H9 (cell line): ENCODE measurements around the gene KRT8. TPM values are rescaled to one million over a fixed set of nuclear protein-coding genes. Genes with fewer than 3 reads are reported as not detected.
A peak's percentile ranks its signal among the peaks of the same experiment; 100 is the strongest.

Source experiments
- DNase-seq: peaks from one replicate; pipeline ENCODE4 v3.0.0-alpha.2; 2017
- H2AFZ ChIP-seq: one replicate; pipeline ENCODE4 v1.6.1; 2013; ENCODE audit warnings: mild to moderate bottlenecking, low read length, control low read depth, moderate library complexity
- H2AK5ac ChIP-seq: 2 replicates; pipeline ENCODE4 v1.6.1; 2013; ENCODE audit warnings: low read length, control low read depth, mixed read lengths; ENCODE audit not compliant: insufficient read length
- H2BK120ac ChIP-seq: one replicate; pipeline ENCODE4 v1.6.1; 2013; ENCODE audit warnings: low read depth, mild to moderate bottlenecking, low read length, control low read depth, inconsistent platforms; ENCODE audit not compliant: poor library complexity, severe bottlenecking
- H2BK12ac ChIP-seq: 2 replicates; pipeline ENCODE4 v1.6.1; 2013; ENCODE audit warnings: low read length, control low read depth, mixed read lengths, low read depth; ENCODE audit not compliant: insufficient read length
- H2BK15ac ChIP-seq: 2 replicates; pipeline ENCODE4 v1.6.1; 2013; ENCODE audit warnings: low read depth, low read length, control low read depth
- H2BK20ac ChIP-seq: one replicate; pipeline ENCODE4 v1.6.1; 2013; ENCODE audit warnings: low read depth, mild to moderate bottlenecking, low read length, control low read depth, inconsistent platforms; ENCODE audit not compliant: poor library complexity, severe bottlenecking
- H2BK5ac ChIP-seq: 2 replicates; pipeline ENCODE4 v1.6.1; 2013; ENCODE audit warnings: low read length, control low read depth, mixed read lengths; ENCODE audit not compliant: insufficient read length
- H3K14ac ChIP-seq: 2 replicates; pipeline ENCODE4 v1.6.1; 2013; ENCODE audit warnings: low read length, control low read depth; ENCODE audit not compliant: insufficient read depth
- H3K18ac ChIP-seq: 2 replicates; pipeline ENCODE4 v1.6.1; 2013; ENCODE audit warnings: low read depth, mild to moderate bottlenecking, mixed read lengths, low read length, control low read depth; ENCODE audit not compliant: insufficient read length
- H3K23ac ChIP-seq: 2 replicates; pipeline ENCODE4 v1.6.1; 2013; ENCODE audit warnings: low read length, control low read depth, mixed read lengths, low read depth; ENCODE audit not compliant: insufficient read length
- H3K23me2 ChIP-seq: 2 replicates; pipeline ENCODE4 v1.6.1; 2013; ENCODE audit warnings: low read depth, mild to moderate bottlenecking, mixed read lengths, low read length, control low read depth; ENCODE audit not compliant: insufficient read length, poor library complexity, severe bottlenecking
- H3K27ac ChIP-seq: 2 replicates; pipeline ENCODE4 v1.5.1; 2013; ENCODE audit warnings: low read length, control low read depth, mixed read lengths, low read depth; ENCODE audit not compliant: insufficient read length
- H3K27me3 ChIP-seq: 2 replicates; pipeline ENCODE4 v1.6.1; 2013; ENCODE audit warnings: low read length, control low read depth, inconsistent platforms; ENCODE audit not compliant: insufficient read depth
- H3K4ac ChIP-seq: 2 replicates; pipeline ENCODE4 v1.6.1; 2013; ENCODE audit warnings: low read depth, mild to moderate bottlenecking, control low read depth, inconsistent platforms, low read length, moderate library complexity
- H3K4me1 ChIP-seq: 2 replicates; pipeline ENCODE4 v1.6.1; 2013; ENCODE audit warnings: low read length, control low read depth, inconsistent platforms; ENCODE audit not compliant: insufficient read depth
- H3K4me2 ChIP-seq: 2 replicates; pipeline ENCODE4 v1.6.1; 2013; ENCODE audit warnings: low read length, control low read depth, mixed read lengths; ENCODE audit not compliant: insufficient read length, insufficient read depth
- H3K56ac ChIP-seq: 2 replicates; pipeline ENCODE4 v1.6.1; 2013; ENCODE audit warnings: low read depth, mild to moderate bottlenecking, mixed read lengths, low read length, control low read depth; ENCODE audit not compliant: insufficient read length
- H3K79me1 ChIP-seq: 2 replicates; pipeline ENCODE4 v1.6.1; 2013; ENCODE audit warnings: low read depth, mild to moderate bottlenecking, moderate library complexity, low read length, control low read depth, inconsistent platforms; ENCODE audit not compliant: insufficient read depth, poor library complexity, severe bottlenecking
- H3K79me2 ChIP-seq: 2 replicates; pipeline ENCODE4 v1.6.1; 2013; ENCODE audit warnings: low read length, control low read depth, inconsistent platforms; ENCODE audit not compliant: insufficient read depth
- H3K9ac ChIP-seq: 2 replicates; pipeline ENCODE4 v1.6.1; 2013; ENCODE audit warnings: low read length, control low read depth, mixed read lengths; ENCODE audit not compliant: insufficient read length; ENCODE audit errors: extremely low read depth
- H3K9me3 ChIP-seq: one replicate; pipeline ENCODE4 v1.6.1; 2013; ENCODE audit warnings: low read depth, low read length, inconsistent platforms; ENCODE audit not compliant: control insufficient read depth
- H3T11ph ChIP-seq: one replicate; pipeline ENCODE4 v1.6.1; 2013; ENCODE audit warnings: mild to moderate bottlenecking, low read length, control low read depth, inconsistent platforms
- H4K20me1 ChIP-seq: one replicate; pipeline ENCODE4 v1.6.1; 2013; ENCODE audit not compliant: control insufficient read depth, insufficient read length, insufficient read depth
- H4K5ac ChIP-seq: 2 replicates; pipeline ENCODE4 v1.6.1; 2013; ENCODE audit warnings: low read depth, mild to moderate bottlenecking, mixed read lengths, low read length, control low read depth; ENCODE audit not compliant: insufficient read length
- H4K8ac ChIP-seq: replicated peaks from 2 replicates; pipeline ENCODE4 v1.6.1; 2013; ENCODE audit warnings: low read length, control low read depth, mixed read lengths, low read depth; ENCODE audit not compliant: insufficient read length
- H4K91ac ChIP-seq: 2 replicates; pipeline ENCODE4 v1.6.1; 2013; ENCODE audit warnings: low read depth, mild to moderate bottlenecking, moderate library complexity, mixed read lengths, low read length, control low read depth; ENCODE audit not compliant: insufficient read length
- H3K27ac Mint-ChIP-seq, 3 experiments: 2 replicates in 2 of 3; 3 replicates in 1 of 3; pipeline ENCODE4 v1.8.0; 2020 to 2021; ENCODE audit warnings: mixed read lengths in 3 of 3, mild to moderate bottlenecking in 1 of 3, moderate library complexity in 1 of 3
- H3K27me3 Mint-ChIP-seq: 2 replicates; pipeline ENCODE4 v1.8.0; 2021; ENCODE audit warnings: low read depth, mild to moderate bottlenecking, moderate library complexity, mixed read lengths
- H3K36me3 Mint-ChIP-seq, 3 experiments: 2 replicates in 2 of 3; 3 replicates in 1 of 3; pipeline ENCODE4 v1.8.0; 2020 to 2021; ENCODE audit warnings: low read depth in 3 of 3, mixed read lengths in 3 of 3; ENCODE audit not compliant: insufficient read depth in 1 of 3
- H3K4me1 Mint-ChIP-seq, 2 experiments: 2 replicates each; pipeline ENCODE4 v1.8.0; 2020; ENCODE audit warnings: mixed read lengths in 2 of 2
- H3K4me3 Mint-ChIP-seq, 2 experiments: 2 replicates in 1 of 2; 3 replicates in 1 of 2; pipeline ENCODE4 v1.8.0; 2020 to 2021; ENCODE audit warnings: mild to moderate bottlenecking in 2 of 2, mixed read lengths in 2 of 2, moderate library complexity in 1 of 2
- H3K9me3 Mint-ChIP-seq, 2 experiments: 2 replicates in 1 of 2; 3 replicates in 1 of 2; pipeline ENCODE4 v1.8.0; 2020; ENCODE audit warnings: mild to moderate bottlenecking in 2 of 2, mixed read lengths in 2 of 2, moderate library complexity in 1 of 2
- whole genome bisulfite sequencing: extraction: QIAGEN DNeasy Blood & Tissue Kit; methylation state at CpG from one replicate; pipeline ENCODE4 v1.1.7; 2013; ENCODE audit warnings: missing lambda C conversion rate, low lambda C conversion rate, mixed read lengths; ENCODE audit not compliant: insufficient read length; ENCODE audit errors: extremely low coverage; 5-methylcytosine and 5-hydroxymethylcytosine counted together
- total RNA-seq: library from RNA; stranded (reverse); gene quantifications from 2 replicates; pipeline ENCODE4 v1.2.1, GENCODE V29; 2021
- TF ChIP-seq, protein P1 (sequence below): fragments of 200-600 bp; sonication (generic); conservative IDR thresholded peaks from 3 replicates; pipeline ENCODE4 v1.8.0; 2021; ENCODE audit warnings: antibody characterized with exemption, mild to moderate bottlenecking

Gene KRT8
- total RNA-seq, 1 experiment from 2014 or later, result 244 TPM

DNA sequence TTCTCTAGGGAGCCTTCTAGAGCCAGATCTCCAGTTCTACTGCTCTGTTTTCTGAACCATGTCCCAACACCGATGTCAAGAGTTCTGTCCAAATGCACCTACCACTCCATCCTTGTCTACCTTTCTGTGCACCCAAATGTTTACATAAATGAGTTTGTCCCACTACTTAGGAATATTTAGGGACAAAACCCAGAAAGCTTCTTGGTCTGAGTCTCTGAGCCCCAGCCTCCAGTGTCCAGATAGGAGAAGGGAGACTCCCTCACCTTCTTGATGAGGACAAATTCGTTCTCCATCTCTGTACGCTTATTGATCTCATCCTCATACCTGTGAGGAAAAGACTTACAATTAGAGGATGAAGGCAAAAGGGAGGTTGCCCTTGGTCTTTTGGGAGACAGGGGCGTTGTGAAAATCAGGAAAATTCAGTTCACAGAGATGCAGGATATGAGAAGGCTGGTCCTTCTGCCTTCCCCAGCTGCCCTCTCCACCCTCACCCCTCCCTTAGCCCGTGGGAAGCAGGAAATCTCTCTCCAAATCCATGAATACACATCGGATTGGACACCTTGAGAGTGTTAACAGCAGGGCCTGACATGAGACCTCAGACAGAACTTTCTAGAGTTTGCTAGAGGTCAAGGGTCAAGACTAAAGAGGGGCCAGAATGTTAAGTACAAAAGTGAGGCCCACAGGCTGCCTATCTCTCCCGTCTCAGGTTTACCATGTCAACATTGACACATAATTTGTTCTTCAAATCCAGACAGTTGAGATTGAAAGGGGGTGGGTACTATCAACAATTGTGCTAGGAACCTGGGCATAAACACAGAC, 3.8 kb downstream of the KRT8 start:
- Histone ChIP-seq H2BK12ac (no peak overlapping the region), H3K23me2 (peaks cover 3% of the 10 kb centered on the region), H4K91ac (no peak overlapping the region), H3K4me2 (no peak overlapping the region), H3K4ac (no peak overlapping the region), H3K18ac (no peak overlapping the region), H2BK15ac (no peak overlapping the region), H4K5ac (no peak overlapping the region), H3K79me2 (no peaks in the 10 kb centered on the region; the same call in 1 of the 2 replicates), H2BK5ac (no peak overlapping the region), H4K8ac (no peak overlapping the region), H3K4me1 (no peaks in the 10 kb centered on the region), H3K14ac (no peak overlapping the region), H2BK20ac (no peak overlapping the region), H3K23ac (no peak overlapping the region), H4K20me1 (no peaks in the 10 kb centered on the region), H3T11ph (no peak overlapping the region), H3K27ac (no peak overlapping the region), H2AK5ac (no peak overlapping the region), H2AFZ (no peak overlapping the region), H3K9me3 (no peaks in the 10 kb centered on the region), H3K79me1 (no peaks in the 10 kb centered on the region), H3K27me3 (no peaks in the 10 kb centered on the region), H3K9ac (no peak overlapping the region), H2BK120ac (no peak overlapping the region), H3K56ac (no peak overlapping the region)
- no peak for DNase-seq
- peaks cover 10 to 17% of the 10 kb centered on the region in 2 experiments for H3K4me1 Mint-ChIP-seq
- WGBS, result no CpG with 5 or more reads among the region's 7 CpGs
- peak overlapping the region in 2 of 3 experiments; percentile 9 to 62; a peak in 2 of 7 replicates for H3K27ac Mint-ChIP-seq
- no peak overlapping the region for H3K4me3 Mint-ChIP-seq
- H3K27me3 Mint-ChIP-seq, result no peaks in the 10 kb centered on the region
- TF ChIP-seq, protein P1, sequence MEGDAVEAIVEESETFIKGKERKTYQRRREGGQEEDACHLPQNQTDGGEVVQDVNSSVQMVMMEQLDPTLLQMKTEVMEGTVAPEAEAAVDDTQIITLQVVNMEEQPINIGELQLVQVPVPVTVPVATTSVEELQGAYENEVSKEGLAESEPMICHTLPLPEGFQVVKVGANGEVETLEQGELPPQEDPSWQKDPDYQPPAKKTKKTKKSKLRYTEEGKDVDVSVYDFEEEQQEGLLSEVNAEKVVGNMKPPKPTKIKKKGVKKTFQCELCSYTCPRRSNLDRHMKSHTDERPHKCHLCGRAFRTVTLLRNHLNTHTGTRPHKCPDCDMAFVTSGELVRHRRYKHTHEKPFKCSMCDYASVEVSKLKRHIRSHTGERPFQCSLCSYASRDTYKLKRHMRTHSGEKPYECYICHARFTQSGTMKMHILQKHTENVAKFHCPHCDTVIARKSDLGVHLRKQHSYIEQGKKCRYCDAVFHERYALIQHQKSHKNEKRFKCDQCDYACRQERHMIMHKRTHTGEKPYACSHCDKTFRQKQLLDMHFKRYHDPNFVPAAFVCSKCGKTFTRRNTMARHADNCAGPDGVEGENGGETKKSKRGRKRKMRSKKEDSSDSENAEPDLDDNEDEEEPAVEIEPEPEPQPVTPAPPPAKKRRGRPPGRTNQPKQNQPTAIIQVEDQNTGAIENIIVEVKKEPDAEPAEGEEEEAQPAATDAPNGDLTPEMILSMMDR, result no peak
- peaks cover 35 to 53% (median 53%) of the 10 kb centered on the region in 3 experiments for H3K36me3 Mint-ChIP-seq
- H3K9me3 Mint-ChIP-seq, result no peaks in the 10 kb centered on the region; a peak in 1 of 5 replicates
